Occipital lobe (tissue), 2 donors: Measurements from ENCODE around the gene PRRC1. TPM values are rescaled to one million over a fixed set of nuclear protein-coding genes. Genes with fewer than 3 reads are reported as not detected.
A peak's percentile ranks its signal among the peaks of the same experiment; 100 is the strongest.
"Not testable (repeated sequence)": the region's sequence is repeated elsewhere in the genome, so short reads cannot be mapped to it uniquely, and the experiment has no call there.

Source experiments
- DNase-seq: peaks from one replicate; lab custom pipeline; 2025; lab: John Stamatoyannopoulos, UW
- total RNA-seq: library from RNA; depleted of rRNA; stranded (reverse); fragments of >200 nt; gene quantifications from one replicate; pipeline ENCODE4 v1.2.3, GENCODE V29; 2014

PRRC1 gene
- 57.2 TPM for total RNA-seq

GRCh38 chr5:127517480-127518318, at the start of gene PRRC1:
Gene PRRC1 (plus strand): TSS chr5:127517640. CDS start chr5:127523480, 5,840 bp downstream.
- DNase-seq, result peak; percentile 73

GRCh38 chr5:127471211-127471610, 46.2 kb upstream of the PRRC1 start:
- DNase-seq, result no peak

GRCh38 chr5:127472700-127473099, 44.7 kb upstream of the PRRC1 start:
- no peak for DNase-seq

GRCh38 chr5:127486471-127486870, 31.0 kb upstream of the PRRC1 start:
- DNase-seq, result no peak

GRCh38 chr5:127492854-127493738, 24.3 kb upstream of the PRRC1 start:
- DNase-seq, result no peak

- no peak for DNase-seq
Observed at GRCh38 chr5:127498548-127498947, 18.9 kb upstream of the PRRC1 start.

- no peak for DNase-seq
Observed at GRCh38 chr5:127505905-127506304, 11.5 kb upstream of the PRRC1 start.

GRCh38 chr5:127506616-127507015, 10.8 kb upstream of the PRRC1 start:
- no peak for DNase-seq

- DNase-seq, result no peak
Observed at GRCh38 chr5:127508644-127509373, 8.6 kb upstream of the PRRC1 start.

- DNase-seq, result no peak
Observed at GRCh38 chr5:127513408-127513970, 4.0 kb upstream of the PRRC1 start.

- DNase-seq, result no peak
Observed at GRCh38 chr5:127514816-127515215, 2.6 kb upstream of the PRRC1 start.

GRCh38 chr5:127515693-127516440, 1.6 kb upstream of the PRRC1 start:
- DNase-seq, result no peak

GRCh38 chr5:127517110-127517479, 345 bp upstream of the PRRC1 start:
- no peak for DNase-seq

- DNase-seq, result no peak
Observed at GRCh38 chr5:127518319-127518621, 830 bp downstream of the PRRC1 start.

- no peak for DNase-seq
Observed at GRCh38 chr5:127519527-127519926, 2.1 kb downstream of the PRRC1 start.

- DNase-seq, result no peak
Observed at GRCh38 chr5:127521138-127521770, 3.8 kb downstream of the PRRC1 start.

- no peak for DNase-seq
Observed at GRCh38 chr5:127525181-127525580, 7.7 kb downstream of the PRRC1 start.

GRCh38 chr5:127529904-127530682, 12.7 kb downstream of the PRRC1 start:
- no peak for DNase-seq

GRCh38 chr5:127536687-127537086, 19.2 kb downstream of the PRRC1 start:
- DNase-seq, result no peak

GRCh38 chr5:127540553-127540952, 23.1 kb downstream of the PRRC1 start:
- not testable (repeated sequence) for DNase-seq
